Midbrain (tissue), 1 donor: ENCODE results near the gene ANO4.

ENCODE experiments used
- DNase-seq: peaks from one replicate; lab custom pipeline; 2025; lab: John Stamatoyannopoulos, UW

The ANO4 gene

DNA sequence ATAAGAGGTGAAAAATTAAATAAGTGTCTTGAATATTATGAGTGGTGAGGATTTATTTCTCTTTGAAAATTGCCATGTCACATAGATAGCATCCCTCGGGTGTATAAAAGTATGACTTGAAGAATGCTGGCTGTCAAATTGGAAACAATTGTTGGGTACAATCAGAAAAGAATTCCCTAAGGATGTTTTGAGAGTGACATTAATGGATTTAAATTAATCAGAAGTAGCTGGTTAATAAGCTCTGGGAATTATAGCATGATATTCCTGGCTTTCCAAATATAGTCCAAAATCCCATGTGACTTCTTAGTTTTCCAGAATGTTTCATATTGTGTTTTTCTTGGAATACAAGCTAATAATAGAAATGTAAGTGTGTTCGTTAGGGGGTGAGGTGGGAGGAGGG is 196.5 kb downstream of the ANO4 start:
- DNase-seq: no peak

DNA sequence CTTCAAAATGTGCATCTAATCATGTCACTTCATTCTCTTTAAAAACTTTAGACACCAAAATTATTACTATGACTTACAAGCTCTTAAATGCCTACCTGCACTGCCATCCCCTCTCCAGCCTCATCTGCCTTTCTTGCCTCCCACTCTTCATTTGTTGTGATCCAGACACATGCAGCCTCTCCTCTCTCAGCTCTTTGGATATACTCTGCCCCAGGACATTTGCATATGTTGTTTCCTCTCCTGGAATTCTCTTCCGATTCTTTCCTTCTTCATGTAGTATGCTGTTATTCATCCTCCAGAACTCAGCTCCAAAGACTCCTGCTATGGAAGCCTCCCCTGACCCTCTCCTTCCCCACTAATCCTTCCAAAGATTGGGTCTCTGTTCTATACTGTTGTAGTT is 197.6 kb downstream of the ANO4 start:
- DNase-seq: no peak

DNA sequence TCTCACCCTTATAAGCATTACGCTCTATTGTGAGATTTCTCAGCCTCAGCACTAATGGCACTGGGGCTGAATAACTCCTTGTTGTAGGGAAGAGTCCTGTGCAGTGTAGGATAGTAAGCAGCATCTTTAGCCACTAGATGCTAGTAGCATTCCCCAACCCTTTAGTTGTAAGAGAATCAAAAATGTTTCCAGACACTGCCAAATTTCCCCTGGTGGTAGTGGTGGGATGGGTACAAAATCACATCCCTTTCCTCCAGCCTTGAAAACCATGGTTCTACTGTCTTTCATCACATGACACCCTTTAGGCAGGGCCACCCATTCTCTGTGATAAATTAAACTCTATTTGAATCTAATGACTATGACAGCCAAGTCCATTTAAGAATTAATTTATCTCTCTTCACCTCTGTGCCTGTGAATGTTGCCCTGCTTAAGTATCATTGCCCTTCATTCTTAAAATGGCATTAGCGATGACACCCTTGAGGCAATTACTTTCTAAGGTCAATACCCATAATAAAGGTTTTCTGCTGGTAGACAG is 199.4 kb downstream of the ANO4 start:
- DNase-seq: no peak

DNA sequence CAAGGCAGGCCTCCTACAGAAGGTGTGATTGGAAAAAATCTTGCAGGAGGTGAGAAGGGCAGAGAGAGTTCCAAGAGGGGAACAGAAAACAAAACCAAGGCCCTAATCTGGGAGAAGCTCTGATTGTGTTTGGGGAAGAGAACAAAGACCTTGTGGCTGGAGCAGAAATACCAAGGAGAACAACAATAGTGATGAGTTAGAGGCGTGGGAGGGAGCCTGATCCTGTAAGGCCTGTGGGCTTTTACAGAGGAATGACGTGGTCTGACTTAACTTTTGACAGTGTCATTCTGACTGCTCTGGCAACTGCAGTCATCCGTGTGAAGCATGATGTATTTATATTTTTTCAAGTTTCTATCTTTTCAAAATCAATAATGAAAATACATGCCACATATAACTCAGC is 200.6 kb downstream of the ANO4 start:
- DNase-seq: no peak

DNA sequence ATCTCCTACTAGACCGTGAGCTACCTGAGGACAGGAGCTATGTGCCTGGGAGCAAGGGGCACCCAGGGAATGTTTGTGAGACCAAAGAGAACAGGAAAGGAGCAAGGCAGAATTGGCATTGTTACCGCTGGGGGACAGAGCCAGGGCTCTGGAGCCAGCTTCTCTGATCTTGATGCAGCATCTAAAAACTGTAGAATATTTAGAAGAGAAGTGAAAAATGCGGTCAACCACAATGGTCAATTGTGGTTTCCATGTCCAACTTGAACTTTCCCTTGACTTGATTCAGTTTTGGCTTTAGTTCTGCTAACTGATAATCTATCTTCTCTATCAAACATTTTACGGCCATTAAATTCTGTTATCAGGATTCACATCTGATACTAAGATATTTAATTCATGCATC is 201.2 kb downstream of the ANO4 start:
- DNase-seq: no peak

DNA sequence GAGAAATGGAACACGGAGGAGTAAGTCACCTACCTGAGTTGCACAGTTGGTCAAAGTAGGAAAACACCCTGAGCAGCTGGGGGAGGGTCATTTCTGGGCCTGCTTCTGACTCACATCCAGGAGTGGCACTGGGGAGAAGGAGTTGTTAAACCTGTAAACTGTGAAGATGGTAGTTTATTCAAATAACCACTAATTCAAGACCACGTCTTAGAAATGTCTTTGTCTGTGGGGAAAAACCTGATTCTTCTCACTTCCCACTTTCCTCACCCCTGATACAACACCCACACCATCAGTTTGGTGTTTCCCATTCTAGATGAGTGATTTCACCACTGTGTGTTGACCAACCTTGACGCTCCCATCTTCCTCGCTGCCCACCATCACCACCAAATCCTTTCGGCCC is 207.1 kb downstream of the ANO4 start:
- DNase-seq: no peak

DNA sequence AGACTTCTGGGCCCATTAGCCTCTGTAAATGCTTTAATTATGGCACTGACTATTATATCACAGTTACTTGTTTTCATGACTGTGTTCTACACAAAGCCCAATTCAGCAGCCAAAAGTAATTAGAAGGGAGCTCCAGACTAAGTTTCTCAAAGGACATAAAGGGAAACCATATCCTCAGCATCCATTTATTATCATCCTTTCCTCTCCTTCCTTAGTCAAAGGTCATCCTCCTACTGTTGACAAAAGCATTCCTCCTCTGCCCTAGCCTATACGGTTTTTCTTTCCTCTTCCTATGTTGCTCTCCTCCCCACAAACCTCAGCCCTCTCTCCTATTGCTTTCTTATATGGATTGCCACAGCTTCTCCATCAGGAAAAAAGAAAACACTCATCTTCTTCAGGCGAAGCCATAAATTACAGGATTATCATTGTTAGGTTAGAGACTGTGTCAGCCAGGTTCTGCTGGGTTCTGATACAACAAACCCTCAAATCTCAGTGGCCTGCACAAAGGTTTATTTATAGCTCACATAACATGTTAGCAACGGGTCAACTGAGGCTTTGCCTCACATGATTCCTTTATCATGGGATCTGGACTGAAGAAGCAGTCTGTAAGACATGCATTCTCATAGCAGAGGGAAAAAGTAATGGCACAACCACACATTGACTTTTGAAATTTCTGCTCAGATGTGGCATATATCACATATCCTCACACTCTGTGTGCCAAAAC is 208.3 kb downstream of the ANO4 start:
- no peak for DNase-seq

DNA sequence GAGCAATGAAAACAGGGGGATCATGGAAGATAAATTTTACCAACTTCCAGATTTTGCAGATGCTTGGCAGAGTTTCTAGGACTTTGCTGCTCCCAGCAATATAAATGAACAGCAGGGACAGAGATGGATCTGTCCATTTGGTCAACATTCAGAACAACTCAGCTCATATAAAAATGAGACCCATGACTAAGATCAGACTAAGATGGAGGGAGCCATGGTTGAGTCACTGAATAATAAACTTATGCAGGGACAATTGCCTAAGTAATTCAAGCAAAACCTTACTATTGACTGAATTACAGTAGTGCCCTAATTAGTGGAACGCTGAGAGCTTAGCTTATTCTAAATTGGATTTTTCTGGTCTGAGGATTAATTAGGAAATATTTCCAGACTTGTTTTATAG is 210.3 kb downstream of the ANO4 start:
- DNase-seq: no peak

DNA sequence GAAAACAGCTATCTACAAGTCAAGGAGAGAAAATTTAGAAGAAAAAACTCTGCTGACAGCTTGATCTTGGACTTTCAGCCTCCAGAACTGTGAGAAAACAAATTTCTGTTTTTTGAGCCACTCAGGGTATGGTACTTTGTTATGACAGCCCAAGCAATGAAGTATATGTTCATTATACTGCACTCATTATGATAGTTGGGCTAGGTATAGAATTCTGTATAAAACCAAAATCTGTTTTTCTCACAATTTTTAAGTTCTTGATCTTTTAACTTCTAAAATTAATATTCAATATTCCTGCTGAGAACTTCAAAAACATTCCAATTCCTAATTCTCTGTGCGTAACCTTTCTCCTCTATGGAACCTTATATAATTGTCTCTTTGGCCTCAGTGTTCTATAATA is 214.7 kb downstream of the ANO4 start:
- no peak for DNase-seq

DNA sequence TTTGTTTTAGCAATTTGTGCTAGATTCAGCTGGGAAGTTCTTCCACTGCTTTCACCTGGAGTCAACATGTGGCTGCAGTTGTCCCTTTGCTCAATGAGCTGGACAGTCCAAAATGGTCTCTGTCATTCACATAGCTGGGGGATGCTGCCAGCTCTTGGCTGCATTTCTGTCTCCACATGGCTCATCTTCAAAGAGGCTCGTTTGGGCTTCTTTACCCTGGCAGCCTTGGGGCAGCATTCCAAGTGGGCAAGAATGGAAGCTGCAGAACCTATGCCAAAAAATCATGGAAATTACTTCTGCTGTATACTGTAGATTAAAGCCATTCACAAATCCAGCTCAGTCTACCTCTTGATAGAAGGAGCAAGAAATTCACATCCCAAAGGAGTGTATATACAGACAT is 216.3 kb downstream of the ANO4 start:
- no peak for DNase-seq

DNA sequence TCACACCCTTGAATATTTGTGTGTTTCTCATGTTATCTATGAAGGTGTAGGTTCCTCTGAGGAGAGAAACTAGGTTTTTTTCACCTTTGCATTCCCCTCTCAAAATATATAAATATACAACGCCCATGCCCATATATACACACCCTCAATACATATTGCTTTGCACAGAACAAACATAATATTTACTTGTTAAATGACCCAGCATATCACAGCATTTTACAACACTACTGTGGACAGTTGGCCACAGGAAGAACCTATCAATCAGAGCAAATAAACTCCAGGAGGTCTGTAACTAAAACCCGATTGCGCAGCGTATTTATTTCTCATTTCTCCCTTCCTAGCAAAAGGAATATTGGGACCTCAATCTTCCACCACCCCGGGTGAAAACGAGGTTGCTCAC is 219.4 kb downstream of the ANO4 start:
- DNase-seq: no peak

DNA sequence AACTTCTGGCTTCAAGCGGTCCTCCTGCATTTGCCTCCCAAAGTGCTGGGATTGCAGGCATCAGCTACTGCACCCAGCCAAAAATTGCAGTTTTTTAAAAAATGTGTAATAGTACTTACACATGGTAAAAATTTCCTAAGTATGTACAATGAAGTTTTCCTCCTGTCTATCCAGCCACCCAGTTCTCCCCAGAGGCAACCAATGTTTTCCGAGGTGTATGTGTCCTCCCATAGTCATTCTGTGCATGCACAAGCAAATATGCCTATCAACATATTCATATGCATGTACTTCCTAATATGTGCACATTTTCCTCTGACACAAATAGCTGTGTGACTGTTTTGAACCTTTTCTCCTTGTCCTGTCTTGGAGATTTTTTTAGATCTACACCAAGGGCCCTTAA is 220.5 kb downstream of the ANO4 start:
- DNase-seq: no peak

DNA sequence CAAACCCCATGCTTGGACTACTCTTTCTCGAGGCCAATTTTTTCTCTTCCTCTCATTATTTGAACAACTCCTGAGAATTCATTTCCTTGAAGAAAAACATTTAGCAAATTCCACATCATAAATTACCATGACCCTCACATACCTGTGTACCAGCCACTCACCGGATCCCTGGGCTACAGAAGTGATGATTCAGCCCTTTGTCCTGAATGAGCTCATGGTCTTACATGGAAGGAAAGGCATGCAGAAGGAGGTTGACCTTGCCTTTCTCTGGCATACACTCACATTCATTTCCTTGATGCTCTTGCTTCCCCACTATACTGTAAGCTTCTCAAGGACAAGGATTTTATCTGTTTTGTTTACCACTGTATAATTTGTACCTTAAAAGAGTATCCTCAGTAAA is 224.0 kb downstream of the ANO4 start:
- no peak for DNase-seq

DNA sequence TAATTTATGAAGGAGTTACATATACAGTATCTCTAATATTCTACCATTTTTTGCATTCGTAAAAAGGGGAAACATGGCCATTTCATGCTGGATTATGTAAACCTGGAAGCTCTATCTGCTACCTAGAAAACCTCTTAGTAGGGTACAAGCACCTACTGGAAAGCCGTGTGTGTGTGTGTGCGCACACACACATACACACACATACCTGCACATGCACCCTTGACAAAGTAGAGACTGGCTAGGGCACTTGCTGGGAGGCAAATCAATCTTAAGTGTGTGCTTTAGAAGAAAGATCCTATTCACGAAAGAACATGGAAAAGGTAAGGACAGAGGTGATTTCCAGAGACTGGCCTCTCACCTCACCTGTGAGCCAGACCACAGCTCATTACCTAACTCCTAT is 224.6 kb downstream of the ANO4 start:
- DNase-seq: no peak

DNA sequence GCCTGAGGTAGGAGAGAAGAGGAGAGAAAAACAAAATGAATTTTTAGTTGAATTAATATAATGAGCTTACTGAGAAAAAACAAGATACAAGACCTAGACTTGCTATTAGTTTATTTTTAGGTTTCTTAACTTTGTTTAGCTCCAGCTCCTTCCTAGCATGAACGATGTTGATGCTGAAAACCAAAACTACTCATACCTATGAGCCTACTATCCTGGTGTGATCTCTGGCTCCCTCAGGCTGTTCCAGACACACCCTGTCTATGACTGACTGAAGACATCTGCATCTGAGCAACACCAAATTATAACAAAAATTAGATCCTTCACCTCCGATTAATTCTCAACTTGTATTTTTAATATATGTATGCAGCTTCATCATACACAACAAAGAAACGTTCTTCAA is 225.1 kb downstream of the ANO4 start:
- DNase-seq: no peak

DNA sequence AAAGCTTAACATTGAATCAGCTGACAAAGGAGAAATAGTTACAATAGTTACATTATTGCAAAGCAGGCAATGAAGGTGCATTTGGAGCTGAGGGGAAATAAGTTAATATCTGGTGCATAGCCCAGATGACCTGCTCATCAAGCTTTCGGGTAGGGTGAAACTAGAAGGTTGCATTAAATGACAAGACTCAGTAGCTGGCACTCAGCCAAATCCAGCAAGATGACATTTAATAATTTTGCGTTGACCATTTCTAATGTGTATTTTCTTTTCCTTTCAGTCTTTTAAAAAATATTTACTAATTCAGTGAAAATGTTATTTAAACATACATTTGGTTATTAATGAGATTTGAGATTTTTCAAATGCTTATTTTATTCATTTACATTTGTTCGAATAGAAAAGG is 226.9 kb downstream of the ANO4 start:
- no peak for DNase-seq

DNA sequence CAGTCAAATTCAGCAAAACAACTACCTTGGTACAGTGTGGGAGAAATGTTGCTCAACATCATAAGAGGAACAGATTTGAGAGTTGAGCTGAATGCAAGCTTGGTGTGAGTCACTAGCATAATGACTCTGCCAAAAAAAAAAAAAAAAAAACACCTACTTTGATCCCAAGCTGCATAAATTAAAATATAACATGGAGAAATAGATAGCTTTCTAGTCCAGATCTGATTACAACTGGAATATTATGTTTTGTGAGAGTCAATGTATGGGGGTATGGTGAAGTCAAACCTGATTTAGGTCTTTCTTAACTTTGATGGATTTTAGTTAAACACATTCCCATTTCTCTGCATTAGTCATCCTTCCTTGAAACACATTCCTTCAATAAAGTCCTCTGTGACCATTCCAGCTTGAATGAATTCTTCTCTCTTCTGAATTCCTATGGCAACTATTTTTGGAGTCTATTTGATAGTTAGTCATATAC is 227.4 kb downstream of the ANO4 start:
- no peak for DNase-seq

DNA sequence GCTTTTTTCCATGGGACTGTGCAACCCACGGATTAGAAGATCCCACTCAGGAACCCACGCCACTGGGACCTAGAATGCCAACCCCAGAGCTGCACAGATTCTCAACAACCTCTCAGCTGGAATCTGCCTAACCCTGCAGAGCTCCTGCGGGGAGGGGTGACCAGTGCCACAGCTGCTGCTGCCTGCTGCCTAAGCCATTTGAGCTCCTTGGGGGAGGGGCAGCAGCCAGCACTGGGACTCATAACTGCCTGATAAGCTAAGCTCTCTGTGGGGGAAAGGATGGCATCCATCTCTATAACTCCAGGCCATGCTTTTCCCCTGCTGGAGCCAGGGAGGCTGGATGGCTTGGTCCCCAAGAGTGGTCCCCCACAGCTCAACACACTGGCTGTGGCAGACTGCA is 232.6 kb downstream of the ANO4 start:
- no peak for DNase-seq

DNA sequence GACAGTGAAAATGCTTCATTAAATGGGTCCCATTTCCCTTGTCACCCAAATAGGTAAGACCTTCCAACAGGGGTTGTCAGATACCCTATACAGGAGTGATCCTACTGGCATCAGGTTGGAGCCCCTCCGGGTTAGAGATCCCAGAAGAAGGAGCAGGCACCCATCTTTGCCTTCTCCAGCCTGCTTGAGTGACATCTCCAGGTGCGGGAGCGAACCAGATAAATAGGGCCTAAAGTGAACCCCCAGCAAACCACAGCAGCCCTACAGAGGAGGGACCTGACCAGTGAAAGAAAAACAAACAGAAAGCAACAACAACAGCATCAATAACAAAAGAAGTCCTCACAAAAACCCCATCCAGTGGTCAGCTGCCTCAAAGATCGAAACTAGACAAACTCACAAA is 233.2 kb downstream of the ANO4 start:
- DNase-seq: no peak

DNA sequence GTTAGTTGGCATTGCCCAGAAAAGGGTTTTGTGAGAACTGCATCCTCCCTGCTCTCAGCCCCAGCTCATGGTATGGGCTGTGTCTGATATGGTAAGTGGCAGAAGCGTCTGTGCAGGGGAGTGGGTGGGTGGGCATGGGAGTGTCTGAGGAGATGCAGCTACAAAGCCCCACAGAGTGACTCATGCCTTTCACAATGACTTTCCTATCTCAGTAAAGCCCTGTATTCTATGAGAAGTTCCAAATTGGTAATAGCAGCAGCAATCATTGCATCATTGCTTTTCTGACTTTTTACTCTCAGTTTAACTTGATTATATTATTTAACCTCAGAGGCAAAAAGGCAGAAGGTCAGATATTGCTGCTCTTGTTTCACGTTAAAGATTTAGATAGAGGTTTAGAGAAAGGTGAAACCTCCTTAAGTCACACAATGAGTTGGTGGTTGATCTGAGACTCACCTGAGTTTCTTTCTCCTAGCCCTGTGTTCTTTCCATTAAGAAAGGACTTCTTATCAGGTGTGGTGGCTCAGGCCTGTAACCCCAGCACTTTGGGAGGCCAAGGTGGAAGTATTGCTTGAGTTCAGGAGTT is 243.8 kb downstream of the ANO4 start:
- no peak for DNase-seq

DNA sequence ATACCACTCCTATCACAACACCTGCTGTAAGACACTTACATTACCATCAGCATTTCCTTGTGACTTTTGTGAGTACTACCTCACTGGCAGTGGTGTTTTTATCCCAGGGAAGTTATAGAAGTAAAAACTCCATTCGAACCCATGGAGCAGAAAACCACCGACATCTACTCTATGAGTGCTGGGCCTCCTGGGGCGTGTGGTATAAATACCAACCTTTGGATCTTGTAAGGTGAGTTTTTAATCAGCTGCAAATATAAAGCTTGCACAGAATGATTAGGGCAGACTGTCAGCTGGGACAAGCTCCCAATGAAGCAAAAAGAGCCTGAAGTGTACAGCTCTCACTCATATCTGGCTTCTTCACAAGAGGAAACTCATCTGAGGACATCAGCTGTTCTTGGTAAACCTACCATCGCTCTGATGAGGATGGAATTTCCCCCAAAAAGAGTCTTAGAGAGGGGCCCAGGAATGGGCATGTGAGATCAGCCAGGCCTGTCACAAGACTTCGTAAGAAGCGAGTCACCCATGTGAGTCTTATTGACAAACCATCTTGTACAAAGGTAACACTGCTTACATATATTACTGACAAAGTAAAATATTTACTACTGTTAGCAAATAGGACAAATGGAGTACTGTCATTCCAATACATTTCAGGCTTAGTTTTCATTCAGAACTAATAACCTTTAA is 245.4 kb downstream of the ANO4 start:
- DNase-seq: no peak

DNA sequence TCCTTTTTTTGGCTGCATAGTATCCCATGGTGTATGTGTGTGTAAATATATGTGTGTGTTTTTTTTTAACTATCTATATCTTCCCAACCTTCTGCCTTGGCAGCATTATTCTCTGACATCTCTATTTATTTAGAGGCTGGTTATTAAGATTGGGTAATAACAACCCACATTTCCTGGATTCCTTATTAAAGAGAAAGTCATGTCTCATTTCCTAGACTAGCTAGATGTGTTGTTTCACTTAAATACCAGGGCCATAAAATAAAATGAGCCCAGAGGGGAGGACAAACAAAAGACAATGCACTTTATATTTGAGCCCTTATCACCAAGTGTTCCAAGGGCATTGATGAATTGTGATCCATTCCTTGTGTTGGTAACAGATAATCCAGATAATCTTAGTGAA is 246.4 kb downstream of the ANO4 start:
- DNase-seq: no peak

DNA sequence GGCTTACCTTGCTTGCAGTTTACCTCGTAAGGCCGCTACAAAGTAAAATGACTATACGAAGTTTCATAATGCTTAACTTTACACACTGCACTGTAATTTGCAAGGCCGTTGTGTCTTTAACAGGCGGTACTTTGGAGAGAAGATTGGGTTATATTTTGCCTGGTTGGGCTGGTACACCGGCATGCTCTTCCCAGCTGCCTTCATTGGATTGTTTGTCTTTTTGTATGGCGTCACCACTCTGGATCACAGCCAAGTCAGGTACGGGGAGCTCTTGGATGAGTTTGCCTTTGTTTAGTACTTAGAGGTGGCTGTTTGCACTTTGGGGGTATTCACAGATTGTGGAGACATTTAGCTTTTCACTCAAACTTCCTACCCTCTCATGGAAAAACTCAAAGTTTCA is 247.6 kb downstream of the ANO4 start:
- DNase-seq: no peak
